GM18867 (cell line): ENCODE results near the gene IPO11.
"Not testable (repeated sequence)": the region's sequence is repeated elsewhere in the genome, so short reads cannot be mapped to it uniquely, and the experiment has no call there.

ENCODE experiments used
- ATAC-seq: cut with Tn5 transposase; IDR thresholded peaks from one replicate; pipeline ENCODE4 v1.9.1; 2021; ENCODE audit warnings: mild to moderate bottlenecking, moderate library complexity; ENCODE audit not compliant: unreplicated experiment

The IPO11 gene

GRCh38 chr5:62633243-62633642 lies 220.7 kb downstream of the IPO11 start:
- no peak for ATAC-seq

DNA sequence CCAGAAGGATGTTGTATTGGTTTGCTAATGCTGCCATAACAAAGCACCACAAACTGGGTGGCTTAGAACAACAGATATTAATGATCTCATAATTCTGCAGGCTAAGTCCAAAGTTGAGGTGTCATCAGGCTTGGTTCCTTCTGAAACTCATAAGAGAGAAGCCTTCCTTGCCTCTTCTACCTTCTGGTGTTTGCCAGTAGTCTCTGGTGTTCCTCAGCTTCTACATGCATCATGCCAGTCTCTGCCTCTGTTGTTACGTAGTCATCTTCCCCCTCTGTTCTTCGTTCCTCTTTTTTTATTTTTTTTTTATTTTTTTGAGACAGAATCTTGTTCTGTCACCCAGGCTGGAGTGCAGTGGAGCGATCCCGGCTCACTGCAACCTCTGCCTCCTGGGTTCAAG lies 227.9 kb downstream of the IPO11 start:
- ATAC-seq = no peak

GRCh38 chr5:62642468-62642867 lies 229.9 kb downstream of the IPO11 start:
- ATAC-seq = no peak

DNA sequence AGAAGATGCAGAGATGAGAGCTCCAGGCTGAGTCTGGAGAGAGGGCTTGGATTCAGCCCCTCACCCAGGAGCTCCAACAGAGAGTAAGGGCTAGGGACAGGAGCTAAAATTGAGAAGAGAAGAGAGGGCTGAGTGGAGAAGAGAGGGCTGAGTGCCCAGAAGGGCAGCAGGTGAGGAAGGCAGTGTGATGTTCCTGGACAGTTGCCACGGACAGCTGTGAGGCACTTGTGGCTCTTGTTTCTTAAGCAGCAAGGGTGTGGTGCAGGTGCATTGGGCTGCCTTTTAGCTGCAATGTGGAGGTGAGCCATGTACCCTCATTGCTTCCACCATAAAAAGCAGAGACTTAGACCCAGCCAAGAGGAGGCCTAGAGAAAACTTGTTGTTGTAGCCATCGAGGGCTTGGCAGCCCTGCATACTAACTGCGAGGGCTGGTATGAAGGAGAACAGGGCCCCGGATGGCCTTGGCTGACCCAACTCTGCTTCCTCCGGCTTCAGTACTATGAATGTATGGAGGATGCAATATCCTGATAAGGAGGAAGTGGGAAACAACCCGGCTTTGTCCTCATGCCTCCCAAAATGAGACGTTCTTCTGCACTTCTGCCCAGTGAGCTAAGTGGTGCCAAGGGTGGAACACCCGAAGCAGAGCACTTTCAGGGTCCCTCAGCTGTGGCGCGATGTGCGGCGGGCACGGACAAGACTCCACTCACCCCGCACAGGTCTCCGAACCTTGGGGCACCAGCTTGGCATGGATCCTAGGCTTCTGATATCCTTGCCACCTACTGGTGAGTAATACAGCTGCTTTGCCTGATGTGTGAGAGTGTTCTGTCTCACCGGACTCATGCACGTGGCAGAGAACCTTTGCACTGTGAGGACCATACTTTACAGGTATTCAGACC lies 231.2 kb downstream of the IPO11 start:
- ATAC-seq = no peak

GRCh38 chr5:62645223-62645622 lies 232.7 kb downstream of the IPO11 start:
- ATAC-seq = no peak

- no peak for ATAC-seq
Measured at GRCh38 chr5:62647241-62647640, 234.7 kb downstream of the IPO11 start.

DNA sequence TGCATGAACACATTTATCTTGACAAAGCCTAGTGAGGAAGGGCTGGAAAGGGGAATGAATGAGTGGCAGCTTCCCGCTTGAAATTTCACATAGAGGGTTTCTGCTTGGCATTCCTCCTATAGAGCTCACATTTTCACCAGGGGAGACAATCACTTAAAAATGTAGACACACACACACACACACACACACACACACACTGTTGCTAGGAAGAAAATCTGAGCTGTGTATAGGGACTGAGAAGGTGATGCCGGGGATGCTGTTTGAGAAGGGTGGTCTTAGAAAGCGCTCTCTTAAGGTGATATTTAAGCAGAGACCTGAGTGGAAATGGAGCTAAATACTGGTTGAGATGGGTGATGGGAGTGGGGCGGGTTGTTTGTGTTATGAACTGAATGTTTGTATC lies 236.5 kb downstream of the IPO11 start:
- ATAC-seq = no peak

- ATAC-seq = no peak
Measured at GRCh38 chr5:62649476-62650113, 237.0 kb downstream of the IPO11 start.

- ATAC-seq = no peak
Measured at GRCh38 chr5:62650197-62650596, 237.6 kb downstream of the IPO11 start.

DNA sequence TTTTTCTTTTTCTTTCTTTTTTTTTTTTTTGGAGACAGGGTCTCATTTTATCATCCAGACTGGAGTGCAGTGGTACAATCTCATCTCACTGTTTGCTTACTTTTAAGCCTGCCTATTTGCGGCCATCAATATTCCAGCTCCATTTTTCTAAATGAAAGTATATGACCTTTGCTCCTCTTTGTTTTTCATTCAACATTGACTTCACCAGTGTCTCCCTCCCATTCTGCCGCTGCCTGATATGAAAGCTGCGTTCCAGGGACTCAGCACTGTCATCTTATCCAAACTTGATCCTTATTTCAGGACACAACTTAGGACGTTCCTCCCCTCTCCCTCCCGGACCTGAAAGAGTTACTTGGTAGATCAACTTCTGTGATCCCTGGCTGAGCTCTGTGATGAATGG lies 239.7 kb downstream of the IPO11 start:
- ATAC-seq = no peak

- ATAC-seq = no peak
Measured at GRCh38 chr5:62653001-62653863, 240.7 kb downstream of the IPO11 start.

DNA sequence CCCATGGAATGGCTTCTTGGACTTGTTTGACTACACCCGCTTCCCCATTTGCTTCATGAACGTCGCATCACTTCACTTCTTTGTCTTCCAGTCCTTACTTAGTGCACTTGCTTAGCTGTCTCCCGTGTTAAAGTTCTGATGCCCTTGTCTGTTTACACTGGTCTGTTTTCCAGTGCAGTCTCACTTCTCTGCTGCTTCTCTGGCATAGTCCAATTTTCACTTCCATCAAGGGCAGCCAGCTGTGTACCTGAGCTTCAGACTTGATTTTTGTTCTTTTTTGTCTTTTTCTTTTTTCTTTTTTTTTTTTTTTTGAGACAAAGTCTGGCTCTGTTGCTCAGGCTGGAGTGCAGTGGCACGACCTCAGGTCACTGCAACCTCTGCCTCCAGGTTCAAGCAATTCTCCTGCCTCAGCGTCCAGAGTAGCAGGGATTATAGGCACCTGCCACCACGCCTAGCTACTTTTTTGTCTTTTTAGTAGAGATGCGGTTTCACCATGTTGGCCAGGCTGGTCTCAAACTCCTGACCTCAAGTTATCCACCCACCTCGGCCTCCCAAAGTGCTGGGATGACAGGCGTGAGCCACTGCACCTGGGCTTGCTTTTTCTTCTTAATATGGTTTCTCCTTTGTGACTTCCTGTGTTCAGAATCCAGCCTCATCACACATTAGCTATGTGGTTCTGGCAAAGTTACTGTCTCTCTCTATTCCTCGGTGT lies 241.5 kb downstream of the IPO11 start:
- ATAC-seq = no peak

GRCh38 chr5:62657772-62658171 lies 245.2 kb downstream of the IPO11 start:
- not testable (repeated sequence) for ATAC-seq

DNA sequence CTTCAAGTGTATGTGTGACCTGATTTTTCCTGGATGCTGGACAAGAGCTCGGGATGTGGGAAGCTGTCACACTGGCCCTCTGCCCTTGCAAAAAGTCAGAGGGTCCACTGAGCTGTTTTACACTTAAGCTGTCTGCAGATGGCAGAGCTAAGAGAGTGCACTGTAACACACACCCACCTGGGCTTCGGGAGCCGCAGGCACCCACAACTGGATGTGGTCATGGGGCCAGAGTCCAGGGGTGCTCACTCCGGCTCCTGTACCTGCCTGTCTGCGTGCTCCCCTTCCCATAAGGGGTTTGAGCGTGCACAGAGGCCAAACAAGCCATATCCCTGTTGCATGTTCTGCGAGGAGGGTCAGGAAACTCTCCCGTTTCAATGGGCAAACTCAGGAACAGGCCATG lies 248.6 kb downstream of the IPO11 start:
- ATAC-seq = no peak

DNA sequence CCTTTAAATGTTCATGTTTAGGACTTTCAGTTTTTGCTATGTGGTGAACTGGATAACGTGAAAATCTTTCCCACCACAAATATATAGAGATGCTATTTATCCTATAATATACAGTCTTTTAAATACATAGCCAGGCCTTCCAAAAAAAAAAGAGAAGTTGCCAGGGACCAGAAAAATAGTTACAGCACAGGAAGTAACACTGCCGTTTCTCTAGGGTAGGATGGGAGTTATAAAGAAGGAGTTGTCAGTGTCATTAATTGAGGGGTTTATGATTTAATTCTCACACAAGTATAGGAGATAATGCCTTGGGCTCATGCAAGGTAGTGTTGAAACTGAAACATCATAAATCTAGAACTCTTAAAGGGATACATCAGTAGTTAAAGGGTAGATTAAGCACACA lies 250.0 kb downstream of the IPO11 start:
- ATAC-seq = no peak

- no peak for ATAC-seq
Measured at GRCh38 chr5:62671479-62671878, 258.9 kb downstream of the IPO11 start.

DNA sequence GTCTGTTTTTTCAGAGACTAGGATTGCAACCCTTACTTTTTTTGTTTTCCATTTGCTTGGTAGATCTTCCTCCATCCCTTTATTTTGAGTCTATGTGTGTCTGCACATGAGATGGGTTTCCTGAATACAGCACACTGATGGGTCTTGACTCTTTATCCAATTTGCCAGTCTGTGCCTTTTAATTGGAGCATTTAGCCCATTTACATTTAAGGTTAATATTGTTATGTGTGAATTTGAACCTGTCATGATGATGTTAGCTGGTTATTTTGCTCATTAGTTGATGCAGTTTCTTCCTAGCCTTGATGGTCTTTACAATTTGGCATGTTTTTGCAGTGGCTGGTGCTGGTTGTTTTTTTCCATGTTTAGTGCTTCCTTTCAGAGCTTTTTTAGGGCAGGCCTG lies 264.0 kb downstream of the IPO11 start:
- not testable (repeated sequence) for ATAC-seq
